CD8-positive, alpha-beta memory T cell (primary cell): ENCODE results near the gene FAM184B. TPM values are rescaled to one million over a fixed set of nuclear protein-coding genes. Genes with fewer than 3 reads are reported as not detected.

Source experiments
- CTCF ChIA-PET: fragments of 350-600 bp; sonication (Branson Sonifier 250); formaldehyde crosslinking; loops from one replicate; lab custom pipeline; 2021; ENCODE audit warnings: antibody characterized with exemption; lab: Charles Lee
- POLR2A ChIA-PET: fragments of 350-600 bp; sonication (Branson Sonifier 250); formaldehyde crosslinking; loops from one replicate; lab custom pipeline; 2021; ENCODE audit warnings: antibody characterized with exemption; lab: Charles Lee
- DNase-seq, 5 donors: peaks; one replicate each; pipeline versions ENCODE4 v3.0.0 to v3.0.0-alpha.2; 2020 to 2022; ENCODE audit warnings: mixed read lengths in 1 of 5
- H3K27ac ChIP-seq: one replicate; pipeline ENCODE4 v1.7.0; 2013; ENCODE audit warnings: low read depth, mild to moderate bottlenecking, low read length, moderate library complexity
- H3K27me3 ChIP-seq: 2 replicates; pipeline ENCODE4 v1.7.0; 2013; ENCODE audit warnings: low read length, mild to moderate bottlenecking; ENCODE audit not compliant: insufficient read depth, poor library complexity, severe bottlenecking
- H3K36me3 ChIP-seq: 2 replicates; pipeline ENCODE4 v1.7.0; 2013; ENCODE audit warnings: mild to moderate bottlenecking, low read length, moderate library complexity; ENCODE audit not compliant: insufficient read depth
- H3K4me1 ChIP-seq: 2 replicates; pipeline ENCODE4 v1.7.0; 2013; ENCODE audit warnings: mild to moderate bottlenecking, low read length, moderate library complexity; ENCODE audit not compliant: insufficient read depth
- H3K4me3 ChIP-seq: 2 replicates; pipeline ENCODE4 v1.7.0; 2013; ENCODE audit warnings: mild to moderate bottlenecking, low read length
- H3K9me3 ChIP-seq: 2 replicates; pipeline ENCODE4 v1.7.0; 2013; ENCODE audit warnings: mild to moderate bottlenecking, low read length
- H3K27ac Mint-ChIP-seq, 8 donors: one replicate each; pipeline ENCODE4 v1.8.0; 2020 to 2021; ENCODE audit warnings: mixed read lengths in 8 of 8, mild to moderate bottlenecking in 6 of 8, inconsistent platforms in 3 of 8, moderate library complexity in 3 of 8
- H3K27me3 Mint-ChIP-seq, 2 donors: one replicate each; pipeline ENCODE4 v1.8.0; 2020 to 2021; ENCODE audit warnings: mixed read lengths in 2 of 2, mild to moderate bottlenecking in 1 of 2, moderate library complexity in 1 of 2
- H3K36me3 Mint-ChIP-seq, 3 donors: one replicate each; pipeline ENCODE4 v1.8.0; 2020 to 2021; ENCODE audit warnings: mixed read lengths in 3 of 3, inconsistent platforms in 1 of 3, mild to moderate bottlenecking in 1 of 3
- H3K4me1 Mint-ChIP-seq, 3 donors: one replicate each; pipeline ENCODE4 v1.8.0; 2020 to 2021; ENCODE audit warnings: mixed read lengths in 3 of 3, inconsistent platforms in 1 of 3, mild to moderate bottlenecking in 1 of 3
- H3K4me3 Mint-ChIP-seq, 7 donors: one replicate each; pipeline ENCODE4 v1.8.0; 2020 to 2021; ENCODE audit warnings: mixed read lengths in 7 of 7, mild to moderate bottlenecking in 6 of 7, moderate library complexity in 4 of 7, inconsistent platforms in 2 of 7
- H3K9me3 Mint-ChIP-seq, 5 donors: one replicate each; pipeline ENCODE4 v1.8.0; 2020 to 2022; ENCODE audit warnings: mixed read lengths in 5 of 5, mild to moderate bottlenecking in 3 of 5, moderate library complexity in 2 of 5, inconsistent platforms in 1 of 5
- polyA plus RNA-seq: library from polyadenylated mRNA; unstranded; fragments of 300-500 nt; fragmentation: Illumina TruSeq; gene quantifications from one replicate; pipeline ENCODE4 v1.2.3, GENCODE V29; 2021
- total RNA-seq, 2 experiments: library from RNA; stranded (reverse); gene quantifications; one replicate each; pipeline ENCODE4 v1.2.3, GENCODE V29; 2021

FAM184B gene
- total and polyA plus RNA-seq, 3 experiments from 2014 or later = 0.02 TPM; not detected in 2

DNA sequence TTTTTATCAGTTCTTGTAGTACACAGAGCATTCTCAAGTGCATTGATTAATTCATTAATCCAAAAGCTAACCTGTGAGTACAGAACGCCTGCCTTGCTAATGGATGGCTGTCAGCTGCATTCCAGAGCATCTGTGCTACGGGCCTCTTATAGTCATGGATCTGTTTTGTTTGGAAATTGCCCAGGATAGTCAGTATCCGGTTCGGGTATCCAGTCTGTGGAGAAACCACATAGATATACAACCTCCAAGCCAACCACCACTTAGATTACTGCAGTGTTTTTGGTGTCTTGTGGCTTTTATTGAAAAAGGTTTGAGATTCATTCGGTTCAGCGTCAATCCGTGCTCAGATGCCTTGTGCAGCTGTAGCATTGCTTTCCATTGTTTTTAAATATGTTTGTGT is 200.5 kb downstream of the FAM184B start:
- H3K27me3 Mint-ChIP-seq = peaks cover 0 to 2% of the 10 kb centered on the region in 2 donors
- POLR2A ChIA-PET = no interaction called here
- no peak for DNase-seq

More for the DNA sequence above, 200.5 kb downstream of the FAM184B start:
- Histone ChIP-seq H3K9me3 (no peaks in the 10 kb centered on the region), H3K27ac (no peak overlapping the region), H3K27me3 (no peaks in the 10 kb centered on the region), H3K36me3 (peaks cover 43% of the 10 kb centered on the region), H3K4me1 (peaks cover 23% of the 10 kb centered on the region), H3K4me3 (no peak overlapping the region)
- Mint-ChIP-seq H3K4me1 (peaks cover 25 to 41% (median 36%) of the 10 kb centered on the region in 3 donors), H3K9me3 (peaks cover 0 to 2% (median 0%) of the 10 kb centered on the region in 5 donors), H3K4me3 (no peak overlapping the region), H3K36me3 (peaks cover 4 to 81% (median 12%) of the 10 kb centered on the region in 3 donors), H3K27ac (peak overlapping the region in 2 of 8 donors; percentile 82 to 96)
- CTCF ChIA-PET = no interaction called here

Other genes starting within 250 kb of the FAM184B start
- gene LAP3, start 204.4 kb downstream of the FAM184B start, total RNA-seq = 10 to 100 TPM; 89.0 to 93.0 TPM
- 49.6 TPM for gene LAP3, start 204.4 kb downstream of the FAM184B start, polyA plus RNA-seq
- 10 to 100 TPM; 49.4 to 51.7 TPM for gene MED28, start 167.0 kb downstream of the FAM184B start, total RNA-seq
- 40.4 TPM for gene MED28, start 167.0 kb downstream of the FAM184B start, polyA plus RNA-seq
- 10 to 100 TPM; 30.5 to 32.4 TPM for gene DCAF16, start 29.1 kb upstream of the FAM184B start, total RNA-seq
- 21.4 TPM for gene DCAF16, start 29.1 kb upstream of the FAM184B start, polyA plus RNA-seq
- gene NCAPG, start 29.4 kb upstream of the FAM184B start, total RNA-seq = 10 to 100 TPM; 48.2 to 52.1 TPM
- gene NCAPG, start 29.4 kb upstream of the FAM184B start, polyA plus RNA-seq = 1.4 TPM
- 1 to 10 TPM; 7.2 to 9.1 TPM for gene LCORL, start 240.1 kb upstream of the FAM184B start, total RNA-seq
- 6.9 TPM for gene LCORL, start 240.1 kb upstream of the FAM184B start, polyA plus RNA-seq